ENCODE results near the gene NUTM1.
"Not testable (repeated sequence)": the region's sequence is repeated elsewhere in the genome, so short reads cannot be mapped to it uniquely, and the experiment has no call there.

NUTM1 gene

DNA sequence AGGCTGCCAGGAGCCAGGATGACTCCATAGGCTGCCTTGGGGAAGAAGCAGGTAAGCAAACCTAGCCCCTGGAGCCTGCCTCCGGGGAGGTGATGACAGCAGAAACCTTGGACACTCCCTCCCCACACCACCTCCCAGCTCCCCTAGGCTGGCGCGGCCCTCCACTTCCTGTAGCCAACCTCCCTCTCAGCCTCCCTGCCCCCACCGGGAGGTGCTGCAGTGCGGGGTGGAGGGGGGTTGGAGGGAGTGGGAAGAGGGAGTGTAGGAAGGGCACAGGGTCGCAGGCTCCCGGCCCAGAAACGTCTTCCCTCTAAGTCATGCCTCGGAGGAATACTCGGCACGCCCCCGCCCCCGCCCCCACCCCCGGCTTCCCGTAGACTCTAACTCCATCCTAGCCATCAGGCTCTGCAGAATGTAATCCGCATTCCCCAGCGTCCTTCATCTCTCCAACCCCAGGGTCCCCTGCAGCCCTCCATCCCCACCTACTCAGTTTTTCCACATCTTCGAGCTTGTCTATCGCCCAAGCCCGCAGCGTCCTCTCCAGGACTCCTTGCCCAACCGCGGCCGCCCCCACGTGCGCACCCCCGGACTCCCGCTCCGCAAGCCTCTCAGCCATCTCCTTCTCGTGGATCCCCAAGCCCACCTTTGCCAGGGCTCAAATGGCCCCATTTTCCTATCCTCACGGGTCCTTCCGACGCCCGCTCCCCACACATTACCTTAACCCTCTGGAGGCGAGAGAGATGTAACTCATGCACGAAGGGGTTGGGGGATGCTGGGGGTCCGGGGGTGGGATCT lies 23.4 kb downstream of the NUTM1 start:
- no peak for DNase-seq

DNA sequence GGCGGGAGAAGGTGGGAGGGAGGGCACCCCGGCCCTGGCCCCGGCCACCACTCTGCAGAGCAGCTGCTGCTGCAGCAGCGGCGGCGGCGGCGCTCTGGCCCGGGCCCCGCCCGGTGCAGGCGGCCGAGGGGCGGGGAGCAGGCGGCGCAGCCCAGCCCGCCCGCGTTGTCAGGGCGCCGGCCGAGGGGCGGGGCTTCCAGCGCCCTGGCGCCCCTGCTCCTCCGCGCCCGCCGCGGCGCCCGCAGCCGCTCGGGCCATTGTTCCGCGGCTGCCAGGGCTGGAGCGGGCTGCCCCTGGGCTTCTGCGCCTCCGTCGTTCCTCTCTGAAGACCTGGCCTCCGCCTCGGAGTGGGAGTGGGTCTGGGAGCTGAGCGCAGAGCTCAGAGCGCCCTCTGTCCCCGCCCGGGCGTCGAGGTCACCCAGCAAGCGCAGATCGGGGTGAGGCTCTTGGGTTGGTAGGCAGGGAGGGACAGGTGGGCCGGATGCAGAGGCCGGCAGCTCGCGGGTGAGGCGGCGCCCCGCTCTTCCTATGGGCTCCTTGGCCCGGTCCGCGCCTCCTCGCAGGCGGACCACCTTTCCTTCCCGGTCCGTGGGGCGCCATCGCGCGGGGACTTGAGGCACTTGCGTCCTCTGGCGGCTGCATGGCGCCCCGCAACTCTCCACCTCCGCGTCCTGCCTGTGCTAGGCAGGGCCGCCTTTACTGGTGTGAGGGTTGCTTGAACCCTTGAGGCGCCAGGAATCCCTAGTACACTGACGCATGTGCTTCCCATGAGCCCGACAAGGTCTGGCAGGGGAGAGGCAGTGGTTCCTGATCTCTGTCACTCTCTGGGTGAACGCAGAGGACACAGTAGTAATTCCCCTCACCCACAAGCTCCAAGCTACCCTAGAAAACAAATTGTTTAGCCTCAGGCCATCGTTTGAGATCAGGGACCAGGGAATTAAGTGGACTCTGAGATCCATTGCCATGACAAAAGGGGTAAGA lies 24.3 kb downstream of the NUTM1 start, which contains the start of gene LPCAT4:
LPCAT4 (minus strand) TSS at position 96 of the 981 bp plus-strand sequence. CDS start 96 bp downstream, outside the sequence.
- DNase-seq = no peak

DNA sequence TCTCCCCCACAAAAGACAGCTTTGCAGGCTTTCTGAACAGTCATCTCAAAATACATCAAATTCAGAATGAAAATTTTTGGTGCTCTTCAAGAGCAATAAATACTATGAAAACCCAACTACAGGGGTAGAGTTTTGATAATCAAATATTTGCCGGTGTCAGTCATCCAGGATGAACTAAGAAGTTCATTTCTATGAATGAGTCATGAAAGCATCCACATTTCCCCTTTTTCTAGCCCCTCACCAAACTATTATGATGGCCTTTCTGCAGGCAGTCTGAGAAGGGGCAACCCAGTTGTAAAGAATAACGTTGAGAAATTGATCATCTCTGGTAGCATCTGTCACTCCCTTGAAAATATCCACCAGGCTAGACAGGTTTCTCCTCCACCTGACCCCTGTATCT lies 27.0 kb downstream of the NUTM1 start:
- no peak for DNase-seq

DNA sequence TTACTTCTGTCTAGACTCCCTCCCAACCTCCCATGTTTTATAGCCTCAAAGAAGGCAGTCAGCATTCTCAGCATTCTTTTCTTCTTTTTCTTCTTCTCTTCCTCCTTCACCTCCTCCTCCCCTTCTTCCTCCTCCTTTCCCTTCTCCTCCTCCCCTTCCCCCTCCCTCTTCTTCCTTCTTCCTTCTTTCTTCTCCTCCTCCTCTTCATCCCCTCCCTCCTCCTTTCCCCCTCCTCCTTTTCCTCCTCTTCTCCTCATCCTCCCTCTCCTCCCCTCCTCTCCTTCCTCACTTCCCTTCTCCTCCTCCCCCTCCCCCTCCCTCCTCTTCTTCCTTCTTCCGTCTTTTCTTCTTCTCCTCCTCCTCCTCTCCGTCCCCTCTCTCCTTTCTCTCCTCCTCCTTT lies 27.5 kb downstream of the NUTM1 start:
- no peak for DNase-seq

DNA sequence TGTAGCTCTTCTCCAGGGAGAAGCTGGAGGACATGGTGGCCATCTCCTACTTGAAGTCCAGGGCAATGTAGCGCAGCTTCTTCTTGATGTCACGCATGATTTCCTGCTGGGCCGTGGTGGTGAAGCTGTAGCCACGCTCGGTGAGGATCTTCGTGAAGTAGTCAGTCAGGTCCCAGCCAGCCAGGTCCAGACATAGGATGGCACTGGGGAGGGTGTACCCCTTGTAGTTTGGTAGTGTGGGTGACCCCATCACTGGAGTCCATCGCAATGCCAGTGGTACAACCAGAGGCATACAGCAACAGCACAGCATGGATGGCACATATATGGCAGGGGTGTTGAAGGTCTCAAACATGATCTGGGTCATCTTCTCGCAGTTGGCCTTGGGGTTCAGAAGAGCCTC lies 30.8 kb downstream of the NUTM1 start:
- DNase-seq = no peak

DNA sequence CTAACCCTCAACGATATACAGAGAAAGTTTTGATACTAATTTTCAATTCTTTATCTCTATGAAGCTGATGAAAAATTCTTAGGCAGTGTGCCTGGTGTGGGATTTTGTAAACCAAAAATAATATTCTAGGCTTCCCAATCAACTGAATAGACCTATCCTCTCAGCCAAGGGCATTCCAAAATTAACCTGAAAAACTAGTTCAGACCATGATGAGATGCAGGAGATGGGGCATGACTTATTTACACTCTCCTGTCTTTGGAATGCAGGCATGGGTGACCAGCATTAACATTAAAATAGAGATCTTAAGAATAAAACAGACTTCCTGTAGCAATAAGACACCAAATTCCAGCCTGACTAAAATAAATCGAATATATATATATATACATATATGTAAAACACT lies 31.7 kb downstream of the NUTM1 start:
- no peak for DNase-seq

DNA sequence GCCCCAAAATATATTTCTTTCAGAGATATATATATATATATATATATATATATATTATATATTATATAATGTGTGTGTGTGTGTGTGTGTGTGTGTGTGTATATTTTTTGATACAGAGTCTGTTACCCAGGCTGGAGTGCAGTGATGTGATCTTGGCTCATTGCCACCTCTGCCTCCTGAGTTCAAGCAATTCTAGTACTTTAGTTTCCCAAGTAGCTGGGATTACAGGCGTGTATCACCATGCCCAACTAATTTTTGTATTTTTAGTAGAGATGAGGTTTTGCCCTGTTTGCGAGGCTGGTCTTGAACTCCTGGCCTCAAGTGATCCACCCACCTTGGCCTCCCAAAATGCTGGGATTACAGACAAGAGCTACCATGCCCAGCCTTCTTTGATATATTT lies 32.4 kb downstream of the NUTM1 start:
- not testable (repeated sequence) for DNase-seq

DNA sequence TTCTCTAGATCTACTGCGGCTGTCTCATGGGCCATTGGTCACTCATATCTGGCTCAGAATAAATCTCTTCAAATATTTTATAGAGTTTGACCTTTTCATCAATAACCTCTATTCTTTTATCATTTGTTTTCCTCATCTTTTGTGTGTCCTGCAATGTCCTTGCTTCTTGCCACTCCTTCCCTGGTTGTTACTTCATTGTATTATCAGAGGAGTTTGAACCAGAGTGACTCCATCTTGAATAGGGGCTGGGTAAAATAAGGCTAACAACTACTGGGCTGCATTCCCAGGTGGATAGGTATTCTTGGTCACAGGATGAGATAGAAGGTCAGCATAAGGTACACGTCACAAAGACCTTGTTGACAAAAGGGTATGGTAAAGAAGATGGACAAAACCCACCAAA lies 33.7 kb downstream of the NUTM1 start:
- DNase-seq = no peak

DNA sequence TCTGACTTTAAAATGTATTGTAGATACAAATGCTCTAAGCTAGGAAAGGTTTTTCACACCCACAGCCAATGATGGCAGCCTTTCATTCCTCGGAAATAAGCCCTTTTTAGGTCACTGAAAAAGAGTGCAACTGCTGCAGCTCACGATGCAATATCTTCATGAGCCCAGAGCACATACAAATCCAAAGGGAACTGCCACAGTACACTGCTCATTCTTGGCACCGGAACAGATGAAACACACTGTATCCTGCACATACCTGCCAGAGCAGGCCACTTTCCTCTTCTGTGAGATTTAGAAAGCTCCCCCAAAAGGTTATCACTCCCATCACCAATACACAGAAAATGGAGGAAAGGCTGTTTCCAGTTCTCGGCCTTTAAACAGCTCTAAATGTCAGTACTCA lies 37.4 kb downstream of the NUTM1 start:
- DNase-seq = not testable (repeated sequence)

DNA sequence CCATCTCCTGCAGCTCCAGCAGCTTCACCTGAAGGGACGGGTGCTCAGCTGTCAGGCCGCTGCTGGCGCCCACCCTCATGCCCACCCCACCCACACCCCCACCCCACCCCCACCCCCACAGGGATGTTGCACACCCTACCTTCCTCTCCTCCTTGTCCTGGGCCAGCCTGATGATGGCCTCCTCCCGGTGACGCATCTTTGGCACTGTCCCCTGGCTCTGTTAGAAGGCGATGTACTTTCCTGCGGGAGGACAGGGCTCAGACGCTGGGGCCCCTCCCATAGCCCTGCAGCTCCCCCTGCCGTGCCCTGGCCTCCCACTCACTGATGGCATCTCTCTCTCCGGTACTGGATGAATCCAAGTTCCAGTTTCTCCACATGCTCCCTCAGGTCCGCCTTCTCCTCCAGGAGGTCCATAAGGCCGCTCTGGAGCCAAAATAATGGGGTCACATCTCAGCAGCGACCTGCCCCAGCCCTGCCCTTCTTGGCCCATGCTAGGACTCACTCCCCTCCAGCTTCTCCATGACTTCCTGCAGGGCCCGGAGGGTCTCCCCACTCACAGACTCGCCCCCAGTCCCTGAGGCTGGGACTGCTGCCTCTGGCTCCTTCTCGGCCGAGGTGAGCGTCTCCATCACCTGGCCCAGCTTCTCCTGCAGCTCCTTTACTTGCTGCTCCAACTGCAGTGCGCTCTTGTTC lies 38.9 kb downstream of the NUTM1 start:
- not testable (repeated sequence) for DNase-seq

DNA sequence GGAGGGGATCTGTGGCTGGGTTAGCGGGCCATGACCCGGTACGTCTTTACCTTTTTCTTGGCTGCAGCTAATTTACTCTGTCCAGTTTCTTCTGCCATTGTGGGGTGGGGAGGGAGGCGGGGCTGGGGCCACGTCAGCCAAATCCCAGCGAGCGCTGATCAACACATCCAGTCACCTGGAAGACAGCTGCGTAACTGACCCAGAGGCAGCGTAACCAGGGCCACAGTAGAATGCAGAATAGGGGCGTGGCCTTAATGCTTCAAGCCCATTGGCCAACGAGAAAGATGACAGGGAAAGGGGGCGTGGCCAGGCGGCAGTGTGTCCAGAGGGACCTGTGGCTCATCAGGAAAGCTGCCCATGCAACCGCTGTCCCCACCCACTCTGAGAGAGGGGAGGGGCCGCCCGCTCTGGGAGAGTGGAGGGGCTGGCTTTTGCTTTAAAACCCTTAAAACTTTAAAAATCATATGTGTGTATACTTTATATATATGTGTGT lies 46.5 kb downstream of the NUTM1 start:
- DNase-seq = not testable (repeated sequence)

DNA sequence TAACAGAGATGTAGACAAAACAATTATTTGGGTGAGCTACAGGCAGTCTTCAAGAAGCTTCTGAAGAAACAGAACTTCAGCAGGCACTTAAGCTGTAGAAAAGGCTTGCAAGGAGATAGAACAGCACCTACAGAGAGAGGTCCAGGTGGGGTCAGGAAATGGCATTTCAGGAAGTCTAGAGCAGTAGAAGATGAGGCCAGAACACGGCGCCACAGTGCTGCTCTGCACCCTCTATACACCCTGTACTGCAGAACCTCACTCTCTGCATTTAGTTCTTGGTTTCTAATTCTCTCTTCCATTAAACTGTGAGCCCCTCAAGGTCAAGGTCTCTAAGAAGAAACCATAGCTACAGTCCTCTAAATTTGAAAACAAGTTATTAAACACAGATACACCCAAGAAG lies 49.9 kb downstream of the NUTM1 start:
- DNase-seq = not testable (repeated sequence)

DNA sequence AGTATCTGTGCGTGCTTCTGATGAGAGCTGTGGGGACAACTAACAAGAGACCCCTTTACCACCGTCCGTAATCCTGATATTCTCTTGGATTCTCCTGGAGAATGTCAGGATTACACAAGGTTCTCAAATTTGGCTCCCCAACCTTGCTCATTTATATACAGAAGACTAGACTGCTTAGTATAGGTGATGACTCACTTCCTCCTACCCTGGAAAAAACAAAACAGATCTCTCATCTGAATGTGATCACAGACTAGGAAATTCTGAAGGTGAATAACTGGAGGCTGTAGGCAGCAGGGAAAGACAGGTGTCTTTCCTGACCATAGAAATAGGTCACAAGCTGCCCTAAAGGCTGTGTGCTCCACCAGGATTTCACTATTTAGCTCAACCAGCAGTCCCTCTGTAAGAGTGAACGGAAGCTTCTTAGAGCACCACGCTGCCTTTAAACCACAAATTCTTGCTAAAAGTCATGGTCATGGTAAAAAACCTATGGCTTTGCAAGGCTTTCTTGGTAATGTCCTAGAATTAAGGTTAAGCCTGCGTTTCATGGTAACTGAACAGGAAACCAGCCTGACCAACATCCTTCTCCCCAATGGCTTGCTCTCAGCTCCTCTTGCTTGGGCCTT lies 54.6 kb downstream of the NUTM1 start:
- DNase-seq = not testable (repeated sequence)

DNA sequence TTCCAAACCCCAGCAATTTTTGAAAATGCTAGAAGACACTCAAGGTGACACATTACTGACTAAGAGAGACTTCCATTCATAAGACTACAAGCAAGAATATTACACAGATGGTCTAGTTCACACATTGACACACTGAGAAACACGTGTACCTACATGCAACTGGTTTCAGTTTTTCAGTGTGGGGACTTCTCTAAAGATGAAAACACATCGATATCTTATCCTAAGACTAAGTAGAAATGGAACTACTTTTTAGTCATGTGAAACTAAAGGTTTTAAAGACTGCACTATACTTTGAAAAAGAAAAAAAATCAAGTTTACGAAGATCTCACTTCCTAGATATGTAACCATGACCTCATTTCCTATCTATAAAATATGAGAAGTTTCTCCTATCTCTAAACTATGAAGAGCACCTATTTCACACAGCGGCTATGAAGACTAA lies 60.1 kb downstream of the NUTM1 start:
- DNase-seq = not testable (repeated sequence)

DNA sequence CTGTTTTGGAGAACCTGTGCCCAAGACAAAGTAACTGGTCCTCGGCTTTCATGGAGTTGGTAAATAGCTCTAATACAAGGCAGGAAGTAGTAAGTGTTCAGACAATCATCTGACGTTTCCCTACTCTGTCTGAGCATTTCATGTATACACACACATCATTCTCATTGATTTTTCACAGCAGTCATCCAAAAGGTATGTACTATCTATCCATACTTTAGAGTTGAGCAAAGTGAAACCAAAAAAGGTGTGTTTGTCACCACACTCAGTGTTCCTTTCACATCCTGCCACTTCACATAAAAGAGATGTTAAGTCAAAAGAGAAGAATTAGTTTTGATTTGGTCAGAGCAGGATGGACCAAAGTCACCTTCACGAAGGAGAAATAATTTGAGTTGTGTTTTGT lies 60.8 kb downstream of the NUTM1 start:
- DNase-seq = not testable (repeated sequence)
